GM21526 (cell line): ENCODE measurements around the gene DENND5B.
A peak's percentile ranks its signal among the peaks of the same experiment; 100 is the strongest.
"Not testable (repeated sequence)": the region's sequence is repeated elsewhere in the genome, so short reads cannot be mapped to it uniquely, and the experiment has no call there.

Source experiments
- ATAC-seq: cut with Tn5 transposase; IDR thresholded peaks from one replicate; pipeline ENCODE4 v1.9.1; 2021; ENCODE audit warnings: moderate library complexity; ENCODE audit not compliant: unreplicated experiment, low FRiP score

The DENND5B gene

GRCh38 chr12:31594681-31595080 lies 3.7 kb upstream of the DENND5B start:
- ATAC-seq = no peak

GRCh38 chr12:31591380-31591901 lies 505 bp upstream of the DENND5B start:
- ATAC-seq = peak; percentile 21

DNA sequence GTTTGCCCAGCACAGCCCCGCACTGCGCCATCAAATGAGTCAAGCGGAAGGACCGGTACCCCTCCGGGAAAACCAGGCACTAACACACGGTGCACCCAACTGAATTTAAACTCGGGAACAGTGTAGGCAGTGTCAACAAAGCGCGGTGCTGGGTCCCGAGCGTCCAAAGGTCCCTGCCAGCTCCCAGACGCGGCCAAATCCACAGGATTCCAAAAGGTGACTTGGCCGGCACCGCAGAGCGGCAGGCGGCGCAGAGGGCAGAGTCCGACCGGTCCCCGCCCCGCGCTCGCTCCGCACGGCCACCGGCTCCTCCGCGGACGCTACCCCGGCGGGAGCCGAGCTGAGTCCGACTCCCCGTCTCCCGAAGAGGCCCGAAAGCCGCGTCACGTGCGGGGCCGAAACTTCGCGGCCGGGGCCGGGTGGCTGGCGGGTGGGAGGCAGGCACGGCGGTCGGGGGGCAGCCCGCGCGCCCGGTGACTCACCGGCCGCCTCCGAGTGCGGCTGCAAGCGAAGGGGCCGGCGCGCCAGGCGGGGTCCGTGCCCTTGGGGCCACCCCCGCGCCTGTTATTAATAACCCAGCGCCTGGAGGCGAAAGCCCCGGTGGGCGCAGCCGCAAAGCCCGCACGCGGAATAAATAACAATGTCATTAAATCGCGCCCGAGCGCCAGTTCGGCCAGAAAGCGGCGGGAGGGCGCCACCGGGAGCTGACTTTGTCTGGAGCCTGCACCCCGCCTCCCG lies 863 bp downstream of the DENND5B start:
- peak; percentile 32 for ATAC-seq

DNA sequence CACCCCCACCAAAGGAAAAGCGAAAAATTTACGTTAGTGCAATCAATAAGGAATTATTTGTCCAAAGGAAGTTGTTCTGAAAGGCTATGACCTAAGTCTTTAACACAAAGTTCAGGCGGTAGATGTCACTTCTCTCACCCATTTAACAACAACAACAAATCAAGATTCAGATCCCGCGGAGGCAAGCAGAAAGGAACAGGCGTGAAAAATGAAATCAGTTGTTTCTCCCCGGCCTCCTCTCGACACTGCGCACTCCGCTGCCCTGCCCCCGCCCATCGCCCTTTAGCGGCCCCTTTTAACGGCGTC lies 1.4 kb downstream of the DENND5B start:
- no peak for ATAC-seq

DNA sequence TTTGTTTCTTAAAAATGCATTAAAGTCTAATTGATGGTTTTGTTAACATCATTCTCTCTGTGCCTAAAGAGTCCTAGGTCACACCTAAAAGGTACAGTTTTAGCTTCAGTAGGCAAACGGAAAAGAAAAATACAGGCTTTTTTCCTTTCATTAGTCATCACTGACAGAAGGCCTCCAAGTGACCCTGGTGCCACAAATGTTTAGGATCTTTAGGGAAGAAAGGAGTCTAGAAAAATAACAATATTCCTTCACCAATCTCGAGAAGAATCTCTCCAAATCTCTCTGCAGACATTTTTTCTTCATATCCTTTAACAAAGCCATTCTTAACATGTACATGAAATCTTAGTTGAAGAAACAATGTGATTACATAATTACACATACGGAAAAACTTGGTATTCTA lies 2.0 kb downstream of the DENND5B start:
- no peak for ATAC-seq

DNA sequence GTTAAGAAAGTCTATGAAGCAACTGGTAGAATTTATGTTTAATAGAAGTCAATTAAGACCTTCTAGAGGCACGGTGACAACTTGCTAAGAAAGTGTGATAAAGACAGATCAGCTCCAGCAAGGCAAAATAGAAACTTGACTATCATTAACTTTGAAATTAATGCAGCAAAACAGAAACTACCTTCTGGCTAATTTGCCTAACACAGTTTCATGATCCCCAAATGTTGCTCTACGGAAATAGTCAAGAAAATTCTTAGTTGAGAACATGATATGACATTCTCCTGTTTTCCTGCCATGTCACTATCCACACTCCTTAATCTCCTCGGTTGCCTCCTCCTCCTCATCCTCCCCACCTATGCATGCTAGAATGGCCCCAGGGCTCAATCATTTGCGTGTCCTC lies 4.2 kb downstream of the DENND5B start:
- ATAC-seq = no peak

- no peak for ATAC-seq
These were observed 5.0 kb downstream of the DENND5B start for GRCh38 chr12:31585895-31586294.

- ATAC-seq = no peak
These were observed 5.7 kb downstream of the DENND5B start for GRCh38 chr12:31585271-31585670.

DNA sequence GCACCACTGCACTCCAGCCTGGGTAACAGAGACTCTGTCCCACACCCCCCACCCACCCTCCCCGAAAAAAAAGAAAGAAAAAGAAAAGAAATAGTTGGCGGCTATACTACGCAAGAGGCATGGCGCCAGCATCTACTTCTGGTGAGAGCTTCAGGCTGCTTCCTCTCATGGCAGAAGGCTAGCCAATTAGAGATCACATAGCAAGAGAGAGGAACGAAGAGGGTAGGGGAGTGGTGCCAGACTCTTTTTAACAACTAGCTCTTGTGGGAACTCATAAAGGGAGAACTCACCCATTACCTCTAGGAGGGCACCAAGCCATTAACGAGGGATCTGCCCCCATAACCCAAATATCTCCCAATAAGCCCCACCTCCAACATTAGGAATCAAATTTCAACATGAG lies 6.2 kb downstream of the DENND5B start:
- ATAC-seq = no peak

DNA sequence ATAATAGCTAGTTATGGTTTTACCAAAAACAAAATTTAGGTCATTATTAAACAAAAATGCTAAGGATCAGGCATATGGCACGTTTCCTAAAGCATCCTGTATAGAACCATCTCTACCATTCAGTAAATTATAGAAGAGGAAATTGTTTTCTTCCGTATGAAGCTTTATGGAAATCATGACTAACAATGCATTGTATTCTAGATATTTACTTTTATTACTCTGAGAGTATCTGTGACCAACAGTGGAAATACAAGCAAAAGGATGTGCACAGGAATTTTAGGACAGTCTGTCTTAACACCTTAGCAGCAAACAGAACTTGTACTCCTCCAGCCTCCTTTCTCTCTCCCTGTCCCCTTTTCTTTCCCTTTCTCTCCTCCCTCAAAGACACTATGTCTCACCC lies 7.1 kb downstream of the DENND5B start:
- no peak for ATAC-seq

DNA sequence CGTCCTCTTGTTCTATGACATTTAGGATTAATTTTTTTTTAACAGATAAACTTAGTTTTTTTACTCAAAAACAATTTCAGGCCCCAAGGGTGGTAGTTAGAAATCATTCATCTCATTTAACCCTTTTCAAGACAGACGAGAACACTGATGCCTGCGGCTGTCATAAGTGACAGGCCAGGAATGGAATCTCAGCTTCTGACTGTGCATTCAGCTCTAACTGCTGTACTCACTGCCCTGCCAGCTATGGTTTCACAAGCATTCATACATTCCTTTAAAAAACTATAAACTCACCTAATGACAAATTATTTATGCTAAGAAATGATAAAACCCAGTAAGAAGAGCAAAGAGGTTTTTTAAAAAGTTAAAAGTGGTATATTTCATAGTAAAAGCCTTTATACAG lies 8.8 kb downstream of the DENND5B start:
- no peak for ATAC-seq

DNA sequence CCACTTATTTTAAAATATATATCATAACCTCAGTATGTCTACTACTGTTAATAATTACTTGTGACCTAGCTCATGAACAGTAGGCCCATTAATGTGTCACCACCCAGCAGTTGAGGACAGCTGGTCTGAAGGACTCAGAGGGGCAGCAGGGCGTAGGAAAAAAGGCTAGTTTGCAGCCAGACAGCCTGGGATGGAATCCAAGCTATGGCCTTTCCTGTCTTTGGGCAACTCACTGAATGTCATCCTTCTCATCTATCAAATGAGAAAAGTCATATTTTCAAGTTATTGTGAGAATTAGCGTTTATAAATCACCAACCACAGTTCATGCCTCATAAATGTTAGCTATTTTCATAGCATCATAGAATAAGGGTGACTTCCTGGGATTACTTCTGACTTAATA lies 12.3 kb downstream of the DENND5B start:
- ATAC-seq = no peak

- no peak for ATAC-seq
These were observed 15.9 kb downstream of the DENND5B start for GRCh38 chr12:31574803-31575575.

DNA sequence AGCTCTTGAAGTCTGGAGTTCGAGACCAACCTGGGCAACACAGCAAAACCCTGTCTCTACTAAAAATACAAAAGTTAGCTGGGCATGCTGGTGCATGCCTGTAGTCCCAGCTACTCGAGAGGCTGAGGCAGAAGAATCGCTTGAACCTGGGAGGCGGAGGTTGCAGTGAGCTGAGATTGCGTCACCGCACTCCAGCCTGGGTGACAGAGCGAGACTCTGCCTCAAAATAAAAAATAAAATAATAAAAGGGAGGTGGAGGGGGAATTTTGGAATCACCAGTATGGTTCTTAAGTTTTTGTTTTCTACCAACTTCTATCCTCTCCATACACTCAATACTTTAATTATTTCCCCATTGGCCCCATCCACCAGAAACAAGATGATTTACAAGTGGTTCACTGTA lies 16.6 kb downstream of the DENND5B start:
- not testable (repeated sequence) for ATAC-seq

- no peak for ATAC-seq
These were observed 17.9 kb downstream of the DENND5B start for GRCh38 chr12:31572900-31573600.

- ATAC-seq = no peak
These were observed 20.1 kb downstream of the DENND5B start for GRCh38 chr12:31570880-31571279.

DNA sequence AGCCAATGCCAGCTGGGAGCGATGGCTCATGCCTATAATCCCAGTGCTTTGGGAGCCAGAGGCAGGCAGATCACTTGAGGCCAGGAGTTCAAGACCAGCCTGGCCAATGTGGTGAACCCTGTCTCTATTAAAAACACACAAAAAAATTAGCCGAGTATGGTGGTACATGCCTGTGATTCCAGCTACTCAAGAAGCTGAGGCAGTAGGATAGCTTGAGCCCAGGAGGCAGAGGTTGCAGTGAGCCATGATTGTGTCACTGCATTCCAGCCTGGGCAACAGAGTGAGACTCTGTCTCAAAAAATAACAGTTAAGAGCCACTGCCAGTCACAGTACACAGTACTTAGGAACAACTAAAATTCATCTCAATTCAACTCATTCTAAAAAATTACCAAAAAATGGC lies 21.4 kb downstream of the DENND5B start:
- ATAC-seq = not testable (repeated sequence)

DNA sequence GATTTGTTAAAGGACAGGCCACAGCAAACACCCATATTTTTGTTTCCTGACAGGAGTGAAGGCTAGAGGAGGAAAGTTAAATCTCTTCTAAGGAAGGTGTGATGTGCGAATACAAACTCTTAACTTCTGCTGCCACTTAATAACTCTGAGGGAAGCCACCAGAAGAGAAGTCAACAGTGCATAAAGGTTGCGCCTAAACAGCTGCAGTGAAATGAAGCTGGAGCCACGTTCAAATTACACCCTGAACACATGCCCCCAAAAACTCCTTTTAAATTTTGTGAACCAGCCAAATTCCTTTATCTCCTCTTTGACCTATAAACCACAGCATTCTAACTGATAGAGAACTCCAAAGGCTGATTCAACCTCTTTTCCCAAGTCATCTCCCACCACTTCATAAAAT lies 22.4 kb downstream of the DENND5B start:
- no peak for ATAC-seq

GRCh38 chr12:31567029-31567428 lies 23.9 kb downstream of the DENND5B start:
- no peak for ATAC-seq

DNA sequence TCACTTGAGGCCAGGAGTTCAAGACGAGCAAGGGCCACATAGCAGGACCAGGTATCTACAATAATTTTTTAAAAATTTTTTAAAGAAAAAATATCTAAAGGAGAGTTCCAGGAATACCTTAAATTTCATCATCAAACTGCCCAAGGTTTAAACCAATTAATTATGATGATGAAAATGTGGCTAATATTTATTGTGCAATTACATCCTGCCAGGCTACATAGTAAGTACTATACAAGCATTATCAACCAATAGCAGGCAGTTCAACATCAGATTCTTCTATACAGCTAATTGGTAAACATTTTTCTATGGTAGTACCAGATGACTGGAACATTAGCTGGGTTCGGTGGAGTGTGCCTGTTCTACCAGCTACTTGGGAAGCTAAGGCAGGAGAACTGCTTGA lies 24.4 kb downstream of the DENND5B start:
- ATAC-seq = no peak

DNA sequence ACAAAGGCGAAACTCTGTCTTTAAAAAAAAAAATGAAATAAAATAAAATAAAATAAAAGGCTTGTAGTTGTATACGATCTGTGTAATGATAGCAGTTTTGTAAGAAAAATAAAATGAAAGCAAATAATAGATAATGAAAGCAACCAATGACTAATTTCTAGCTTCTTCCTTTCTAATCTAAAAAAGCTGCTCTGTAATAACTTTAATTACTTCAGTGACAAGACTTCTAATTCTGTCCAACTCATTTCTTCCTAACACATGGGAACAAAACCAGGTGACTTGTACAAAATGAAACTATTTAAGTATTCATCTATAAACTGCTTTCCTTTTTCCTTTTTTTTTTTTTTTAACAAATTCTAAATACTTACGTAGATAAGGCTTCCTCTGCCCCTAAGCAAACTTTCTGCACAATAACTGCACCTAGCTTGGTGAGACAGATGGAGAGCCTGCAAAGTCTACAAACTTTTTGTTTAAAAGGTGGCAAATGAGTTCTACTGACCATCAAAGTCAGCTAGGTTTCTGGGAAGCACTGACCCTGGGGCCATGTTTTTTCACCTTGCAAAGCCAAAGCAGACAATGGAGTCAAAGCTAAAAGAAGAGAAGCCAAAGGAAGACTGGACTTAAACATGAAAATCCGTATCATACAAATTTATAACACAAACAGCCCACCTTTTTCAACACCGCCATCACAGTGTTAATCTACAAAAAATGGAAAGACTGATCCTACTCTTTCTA lies 28.2 kb downstream of the DENND5B start:
- ATAC-seq = no peak
